HG03457 (cell line): Measurements from ENCODE around the gene RAD51B.
A peak's percentile ranks its signal among the peaks of the same experiment; 100 is the strongest.

Source experiments
- ATAC-seq: cut with Tn5 transposase; IDR thresholded peaks from one replicate; pipeline ENCODE4 v1.9.1; 2021; ENCODE audit warnings: moderate number of reproducible peaks; ENCODE audit not compliant: unreplicated experiment

The RAD51B gene

DNA sequence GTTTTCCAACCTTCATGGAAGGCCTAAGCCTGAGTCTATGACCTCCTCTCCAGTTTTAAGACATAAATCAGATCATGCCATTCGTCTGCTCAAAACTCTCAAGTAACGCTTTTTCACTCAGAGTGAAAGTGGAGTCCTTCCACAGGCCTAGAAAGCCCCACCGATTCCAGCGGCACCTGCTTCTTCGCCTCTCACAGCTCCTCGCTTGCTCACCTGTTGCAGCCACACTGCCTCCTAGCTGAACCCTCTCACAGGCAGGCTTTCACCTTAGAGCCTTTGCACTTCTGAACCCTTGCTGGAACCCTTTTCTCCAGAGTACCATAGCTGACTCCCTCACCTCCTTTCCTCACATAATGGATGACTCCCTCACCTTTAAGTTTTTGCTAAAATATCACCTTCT lies 672.2 kb downstream of the RAD51B start:
- ATAC-seq: no peak

DNA sequence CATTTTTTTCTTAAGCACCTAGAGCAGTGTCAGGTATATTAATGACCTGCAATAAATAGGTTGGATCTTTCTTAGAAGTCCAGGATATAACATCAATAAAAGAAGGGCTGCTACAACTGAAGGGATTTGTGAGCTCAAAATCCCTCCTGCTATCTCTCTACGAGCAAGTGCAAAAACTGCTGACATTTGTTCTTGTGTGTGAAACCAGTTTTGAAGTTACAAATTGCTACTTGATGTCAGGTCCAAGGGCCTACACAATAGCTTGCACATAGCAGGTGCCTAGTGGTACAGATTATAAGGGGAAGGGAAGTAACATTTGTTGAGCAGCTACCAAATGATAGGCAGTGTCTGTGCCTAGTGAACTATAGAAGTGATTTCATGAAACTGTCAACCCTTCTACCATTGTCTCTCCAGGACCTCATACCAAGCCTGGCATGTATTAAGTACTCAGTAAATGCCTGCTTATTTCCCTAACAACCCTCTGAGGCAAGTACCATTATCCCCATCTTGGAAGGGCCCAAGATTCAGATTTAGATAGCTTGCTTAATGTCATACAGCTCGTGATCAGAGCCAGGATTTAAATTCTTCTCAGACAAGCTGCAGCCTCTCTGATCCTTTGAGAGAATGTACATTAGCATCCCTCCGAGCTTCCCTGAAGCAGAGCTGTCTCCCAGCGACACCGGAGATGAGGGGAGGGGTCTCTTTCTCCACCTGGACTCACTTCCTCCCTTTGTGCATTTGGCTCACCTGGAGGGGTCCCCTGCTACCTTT lies 673.0 kb downstream of the RAD51B start:
- no peak for ATAC-seq

DNA sequence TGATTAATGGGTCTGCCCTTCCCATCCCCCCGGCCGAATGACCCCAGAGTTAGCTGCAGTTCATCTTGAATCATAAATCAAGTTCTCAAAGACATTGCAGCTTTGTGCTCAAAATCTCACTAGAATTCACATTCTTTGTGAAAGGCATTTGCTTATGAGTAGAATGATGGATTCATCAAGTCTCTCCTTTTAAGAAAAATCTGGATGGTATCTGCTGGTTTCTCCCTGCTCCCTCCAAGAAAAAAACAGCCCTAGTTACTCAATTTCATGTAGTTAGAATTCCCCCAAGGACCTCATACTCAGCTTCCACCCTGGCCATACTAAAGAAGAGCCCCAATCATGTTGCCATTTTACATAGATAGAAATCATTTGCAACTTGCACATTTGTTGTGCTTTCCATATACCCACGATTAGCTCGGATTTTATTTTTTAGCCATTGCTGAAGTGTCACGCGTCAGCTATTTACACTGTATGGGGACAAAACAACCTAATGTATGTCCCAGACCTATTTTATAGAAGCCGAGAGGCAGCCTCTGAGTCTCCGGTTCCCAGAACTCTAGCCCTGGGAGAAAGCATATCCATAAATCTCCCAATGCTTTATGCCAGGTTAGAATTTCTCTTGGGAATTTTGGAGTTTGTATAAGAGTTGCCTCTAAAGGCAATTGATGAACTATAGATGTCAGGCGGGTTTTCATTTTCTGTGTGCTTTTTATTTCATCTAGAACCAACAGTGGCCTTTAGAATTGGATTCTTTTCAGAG lies 673.8 kb downstream of the RAD51B start:
- no peak for ATAC-seq

DNA sequence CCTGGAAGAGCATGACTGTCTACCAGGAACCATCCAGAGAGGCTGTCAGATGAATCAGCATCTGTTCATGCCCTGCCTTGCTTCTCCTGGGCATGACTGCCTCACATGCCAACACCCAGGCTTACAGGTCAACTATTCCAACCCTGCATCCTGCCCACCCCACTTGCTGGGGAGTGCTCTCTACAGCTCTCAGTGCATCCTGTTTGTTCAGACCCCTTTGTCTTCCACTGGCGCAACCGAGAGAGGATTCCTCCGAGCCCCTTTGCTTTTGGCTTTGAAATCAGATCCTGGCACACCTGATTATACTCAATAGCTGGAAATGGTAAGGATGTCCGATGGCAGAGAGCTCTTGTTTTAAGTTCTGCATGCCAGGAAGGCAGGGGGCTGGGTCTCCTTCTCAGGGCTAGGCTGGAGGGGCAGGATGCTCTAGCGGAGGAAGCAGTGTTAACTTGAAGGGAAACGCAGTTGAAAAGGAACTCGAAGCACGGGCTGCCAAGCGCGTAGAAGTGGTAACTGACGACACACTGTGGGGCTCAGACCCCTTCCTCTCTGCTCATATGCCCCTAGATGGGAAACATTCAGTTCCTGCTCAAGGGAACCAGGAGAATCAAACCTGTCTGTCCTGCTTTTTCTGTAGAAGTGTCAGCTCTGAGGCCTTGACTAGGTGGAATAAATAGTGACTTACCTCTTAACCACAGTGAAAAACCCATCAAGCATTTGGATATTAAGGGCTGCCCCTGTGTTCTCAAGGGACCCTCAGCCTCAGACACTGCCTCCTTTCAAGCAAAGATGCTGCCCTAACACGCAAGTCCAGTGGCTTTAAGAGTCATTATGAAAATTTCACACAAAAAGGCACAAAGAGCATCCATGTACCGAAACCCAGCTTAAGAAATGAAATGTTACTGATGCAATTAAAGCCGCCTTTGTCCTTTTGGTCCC lies 675.8 kb downstream of the RAD51B start:
- no peak for ATAC-seq

DNA sequence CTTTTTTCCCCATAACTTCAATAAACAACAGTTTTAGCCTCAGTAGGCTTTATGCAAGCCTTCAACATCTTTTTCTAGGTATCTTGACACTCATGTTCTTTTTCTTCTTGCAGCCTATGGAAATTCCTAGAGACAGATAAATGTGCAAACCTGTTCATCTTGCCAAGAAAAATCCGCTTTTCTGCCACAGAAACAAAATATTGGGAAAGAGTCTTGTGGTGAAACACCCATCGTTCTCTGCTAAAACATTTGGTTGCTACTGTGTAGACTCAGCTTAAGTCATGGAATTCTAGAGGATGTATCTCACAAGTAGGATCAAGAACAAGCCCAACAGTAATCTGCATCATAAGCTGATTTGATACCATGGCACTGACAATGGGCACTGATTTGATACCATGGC lies 677.4 kb downstream of the RAD51B start:
- no peak for ATAC-seq

DNA sequence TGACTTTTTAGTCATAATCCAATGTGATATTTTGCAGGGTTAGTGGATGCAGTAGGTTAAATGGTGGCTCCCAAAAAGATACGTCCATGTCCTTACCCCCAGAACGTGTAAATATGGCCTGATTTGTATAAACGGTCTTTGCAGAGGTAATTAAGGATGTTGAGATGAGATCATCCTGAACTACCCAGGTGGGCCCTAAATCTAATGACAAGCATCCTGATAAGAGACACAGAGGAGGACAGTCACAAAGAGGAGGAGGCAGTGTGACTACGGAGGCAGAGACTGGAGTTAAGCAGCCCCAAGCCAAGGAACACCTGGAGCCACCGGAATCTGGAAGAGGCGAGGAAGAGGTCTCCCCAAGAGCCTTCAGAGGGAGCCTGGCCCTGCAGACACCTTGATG lies 679.9 kb downstream of the RAD51B start:
- ATAC-seq: no peak

DNA sequence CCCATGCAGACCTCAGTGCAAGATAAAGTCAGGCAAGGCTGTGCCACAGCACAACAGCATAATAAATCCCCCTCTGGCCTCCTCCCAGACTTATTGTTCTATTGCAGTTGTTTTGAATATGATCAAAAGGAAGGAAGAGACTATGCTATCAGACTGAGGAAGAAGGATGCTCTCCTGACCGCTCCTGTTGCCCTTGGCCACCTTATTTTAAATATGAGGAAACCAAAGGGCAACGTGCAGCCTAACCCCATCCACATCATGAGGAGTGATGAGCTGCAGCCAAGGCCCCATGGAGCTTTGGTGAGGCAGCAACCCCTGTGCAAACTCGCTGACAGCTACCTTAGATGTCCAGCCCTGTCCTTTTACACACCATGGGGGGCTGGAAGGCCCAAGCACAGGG lies 681.6 kb downstream of the RAD51B start:
- no peak for ATAC-seq

DNA sequence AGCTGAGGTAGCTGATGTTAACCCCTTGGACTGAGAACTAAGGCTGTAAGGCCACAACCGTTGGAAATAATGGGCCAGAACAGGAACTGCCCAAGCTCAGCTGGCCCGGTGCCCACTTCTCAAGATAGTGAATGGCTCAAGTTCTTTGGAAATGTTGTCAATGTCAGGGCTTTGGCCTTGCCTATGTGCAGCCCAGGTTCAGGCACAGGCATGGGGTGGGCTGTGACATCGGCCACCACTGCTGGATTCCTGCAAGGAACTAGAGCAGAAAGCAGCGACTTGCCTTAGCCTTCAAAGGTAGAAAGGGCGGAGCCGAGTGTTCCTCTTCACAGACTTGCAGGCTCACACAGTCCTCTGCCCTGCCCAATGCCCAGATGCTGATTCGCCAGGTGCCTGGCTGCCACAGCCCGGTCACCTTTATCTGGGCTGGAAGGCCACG lies 682.1 kb downstream of the RAD51B start:
- no peak for ATAC-seq

DNA sequence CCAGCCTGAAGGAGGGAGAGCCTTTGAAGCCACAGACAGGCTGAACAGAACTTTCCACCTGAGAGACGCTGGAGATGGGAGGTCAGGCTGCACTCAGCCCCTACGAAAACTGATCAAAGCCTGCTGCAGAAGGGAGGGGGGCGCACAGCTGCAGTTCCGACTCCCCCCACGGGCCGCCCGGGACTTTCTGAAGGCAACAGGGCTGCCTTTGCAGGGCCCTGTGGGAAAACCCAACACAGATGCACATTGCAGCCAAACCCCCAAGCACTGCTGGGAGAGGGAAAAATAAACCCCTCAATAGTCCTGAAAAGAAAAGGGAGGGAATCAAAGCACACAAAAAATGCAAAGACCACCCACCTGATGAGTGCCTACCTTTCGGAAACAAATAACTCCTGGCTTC lies 682.7 kb downstream of the RAD51B start:
- no peak for ATAC-seq

DNA sequence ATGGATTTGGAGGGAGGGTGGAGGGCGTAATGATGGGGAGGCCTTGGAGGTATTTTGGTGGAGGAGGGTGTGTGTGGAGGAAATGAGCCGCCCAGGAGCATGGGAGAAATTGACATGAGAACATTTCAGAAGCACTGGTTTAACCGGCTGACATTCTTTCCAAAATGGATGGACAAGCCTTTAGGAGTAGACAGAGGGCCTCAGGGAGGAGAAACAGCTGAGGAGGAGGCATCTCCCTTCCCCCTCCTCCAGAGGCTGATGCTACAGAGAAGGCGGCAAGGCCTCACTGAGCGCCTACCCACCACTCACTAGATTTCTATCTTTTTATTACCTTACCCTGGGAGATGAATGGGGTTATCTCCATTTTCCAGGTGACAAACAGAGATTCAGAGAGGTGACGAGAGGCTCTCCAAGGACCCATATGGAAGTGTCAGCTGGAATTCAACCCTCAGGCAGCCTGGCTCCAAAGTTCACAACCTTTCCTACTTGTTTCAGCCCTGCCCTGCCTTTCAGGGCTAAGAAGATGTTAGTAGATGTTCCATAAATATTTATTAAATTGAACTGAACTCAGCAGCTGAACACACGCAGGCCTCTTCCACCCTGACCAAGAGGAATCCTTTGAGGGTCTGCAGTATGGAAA lies 683.7 kb downstream of the RAD51B start:
- ATAC-seq: no peak

DNA sequence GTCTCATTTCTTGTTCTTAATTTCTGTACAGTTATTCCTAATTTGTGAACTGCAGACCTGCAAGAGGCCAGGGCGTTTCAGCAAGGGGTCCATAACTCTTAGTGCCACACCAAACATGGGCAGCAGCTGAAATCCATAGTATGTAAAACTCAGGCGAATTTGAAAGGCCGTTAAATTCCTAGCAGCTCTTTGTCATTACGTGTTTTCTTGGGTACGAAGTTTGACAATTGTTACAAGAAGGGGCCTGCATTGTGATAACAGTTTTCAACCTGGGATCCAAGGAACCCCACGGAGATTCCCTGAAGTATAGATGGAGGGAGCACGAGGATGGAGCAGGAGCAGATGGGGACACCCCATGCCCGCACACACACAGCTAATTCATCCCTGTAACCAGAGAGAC lies 685.3 kb downstream of the RAD51B start:
- no peak for ATAC-seq

DNA sequence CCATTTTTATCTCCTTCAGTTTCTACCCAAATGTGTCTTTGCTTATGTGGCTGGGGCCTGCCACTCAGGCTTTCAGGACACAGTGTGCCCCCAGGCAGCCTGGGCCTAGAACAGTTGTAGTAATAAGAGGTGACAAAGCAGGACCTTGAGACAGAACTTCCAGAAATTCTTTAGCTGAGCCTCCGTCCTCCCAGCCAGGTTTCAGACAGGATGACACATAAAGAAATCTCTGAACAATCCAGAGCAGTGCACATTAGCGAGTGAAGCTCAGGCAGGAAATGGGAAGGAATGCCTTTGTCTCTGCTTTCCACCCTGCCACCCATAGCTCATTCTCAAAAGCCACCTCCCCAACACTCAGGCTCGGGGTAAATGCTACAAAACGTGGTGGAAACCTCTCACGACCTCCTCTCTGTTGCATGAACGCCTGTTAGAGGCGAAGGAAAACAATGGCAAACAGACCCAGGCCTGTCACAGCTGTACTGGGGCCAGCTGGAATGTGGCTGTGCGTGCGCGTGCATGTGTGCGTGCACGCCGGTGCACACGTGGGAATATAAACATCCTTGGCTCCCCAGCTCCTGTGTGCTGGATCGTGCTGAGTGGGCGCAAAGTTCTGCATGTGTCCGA lies 686.6 kb downstream of the RAD51B start:
- no peak for ATAC-seq

DNA sequence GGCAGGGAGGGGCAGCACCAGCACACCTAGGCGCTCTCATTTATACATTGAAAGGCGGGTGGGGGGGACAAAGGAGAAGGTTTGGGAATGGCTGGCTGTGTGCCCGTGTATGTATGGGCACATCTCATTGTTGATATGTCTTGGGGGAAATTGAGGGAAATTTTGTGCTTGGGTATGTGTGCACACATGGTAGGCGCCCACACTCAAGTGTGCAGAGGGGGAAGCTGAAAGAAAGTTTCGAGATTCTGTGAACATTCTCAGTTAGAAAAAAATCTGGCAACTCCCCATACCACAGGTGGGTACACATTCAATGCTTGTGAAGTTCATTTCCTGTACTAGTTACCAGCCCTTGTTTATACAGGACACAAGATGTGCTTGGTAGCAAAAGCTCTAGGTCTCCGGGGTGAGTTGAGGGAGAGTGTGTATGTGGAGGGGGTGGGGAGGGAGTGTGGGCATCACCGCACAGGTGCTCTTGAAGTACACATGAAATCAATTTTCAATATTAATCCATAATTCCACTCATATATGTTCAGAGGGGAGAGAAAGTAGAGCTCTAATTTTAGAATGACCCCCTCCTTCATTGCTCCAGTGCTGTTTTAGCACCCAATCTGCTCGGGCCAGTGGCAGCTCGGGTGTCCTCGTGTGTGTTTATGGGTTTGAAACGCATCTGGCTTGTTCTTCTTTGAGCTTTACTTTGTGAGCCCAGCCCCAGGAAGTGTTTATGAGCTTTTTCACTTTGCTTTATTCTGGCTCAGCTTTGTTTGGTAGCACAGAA lies 687.3 kb downstream of the RAD51B start:
- ATAC-seq: peak; percentile 56

DNA sequence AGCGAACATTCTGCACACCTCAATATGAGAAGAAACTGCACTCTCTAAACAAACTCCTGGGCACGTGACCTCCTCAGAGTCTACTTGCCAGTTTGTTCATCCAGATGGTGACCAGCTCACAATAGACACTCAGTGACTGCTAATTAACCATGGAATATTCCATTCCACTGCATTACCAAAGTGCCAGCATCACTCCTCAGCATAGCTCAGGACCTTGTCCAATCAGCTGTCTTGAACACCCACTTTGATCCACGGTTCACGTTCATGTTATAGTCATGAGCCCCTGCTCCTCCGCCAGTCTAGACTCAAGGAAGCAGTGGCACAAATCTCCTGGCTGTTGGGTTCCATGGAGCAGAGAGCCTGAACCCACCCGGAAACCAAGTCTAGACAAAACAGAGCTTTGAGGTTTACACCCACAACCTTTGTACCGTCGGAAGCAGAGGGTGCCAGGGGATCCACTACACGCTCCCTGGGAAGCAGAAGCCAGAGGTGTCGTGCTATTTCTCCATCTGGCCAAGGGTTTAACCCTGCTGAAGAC lies 688.0 kb downstream of the RAD51B start:
- no peak for ATAC-seq

DNA sequence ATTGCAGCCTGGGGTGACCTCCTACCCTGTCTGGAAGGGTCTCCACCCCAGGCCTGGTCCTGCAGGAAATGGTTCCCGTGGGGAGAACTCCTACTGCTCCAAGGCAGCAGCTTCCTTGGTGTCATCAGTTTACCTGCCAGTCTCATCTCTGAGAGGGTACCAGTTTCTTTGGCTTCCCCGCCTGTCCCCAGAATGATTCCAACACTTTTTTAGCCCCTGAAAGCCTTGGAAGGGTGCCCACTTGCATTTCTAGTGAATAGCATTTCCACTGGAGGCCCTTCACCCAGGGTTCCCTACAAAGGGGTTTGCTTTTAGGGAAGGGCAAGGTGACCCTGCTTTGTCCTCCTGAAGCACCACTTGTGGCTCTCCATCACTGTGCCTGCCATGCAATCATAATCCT lies 689.0 kb downstream of the RAD51B start:
- no peak for ATAC-seq

DNA sequence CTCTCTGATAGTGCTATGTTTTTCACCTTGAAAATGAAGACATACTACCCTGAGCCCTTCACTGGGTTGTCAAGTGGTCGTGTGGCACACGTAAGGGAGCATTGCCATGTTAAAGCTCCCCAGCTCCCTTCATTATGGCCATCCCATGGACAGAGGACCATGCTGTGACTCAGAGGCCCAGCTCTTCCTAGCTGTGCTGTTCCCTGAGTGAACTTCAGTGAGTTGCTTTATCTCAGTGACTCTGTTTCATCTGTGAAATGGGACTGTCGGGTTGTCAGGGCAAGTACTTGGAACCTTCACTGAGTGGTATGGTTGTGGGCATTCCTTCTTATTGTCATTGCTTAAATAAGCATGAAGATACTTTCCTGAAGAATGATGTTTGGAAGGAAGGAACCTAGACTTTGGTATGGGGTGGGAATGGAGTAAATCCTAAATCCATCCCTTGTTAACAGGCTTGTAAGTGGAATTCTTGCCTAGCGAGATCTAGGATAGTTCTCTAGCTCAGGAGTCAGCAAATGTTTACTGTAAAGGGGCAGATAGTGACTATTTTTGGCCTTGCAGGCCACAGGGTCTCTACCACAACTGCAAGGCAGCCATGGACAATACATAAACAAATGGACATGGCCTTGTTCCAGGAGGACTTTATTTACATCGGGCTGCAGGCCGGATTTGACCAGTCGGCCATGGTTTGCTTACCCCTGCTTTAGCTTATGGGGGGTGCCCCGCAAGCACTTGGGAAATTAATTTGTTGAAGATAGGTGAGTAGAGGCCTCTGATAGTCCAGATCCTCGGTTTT lies 689.8 kb downstream of the RAD51B start:
- ATAC-seq: no peak

DNA sequence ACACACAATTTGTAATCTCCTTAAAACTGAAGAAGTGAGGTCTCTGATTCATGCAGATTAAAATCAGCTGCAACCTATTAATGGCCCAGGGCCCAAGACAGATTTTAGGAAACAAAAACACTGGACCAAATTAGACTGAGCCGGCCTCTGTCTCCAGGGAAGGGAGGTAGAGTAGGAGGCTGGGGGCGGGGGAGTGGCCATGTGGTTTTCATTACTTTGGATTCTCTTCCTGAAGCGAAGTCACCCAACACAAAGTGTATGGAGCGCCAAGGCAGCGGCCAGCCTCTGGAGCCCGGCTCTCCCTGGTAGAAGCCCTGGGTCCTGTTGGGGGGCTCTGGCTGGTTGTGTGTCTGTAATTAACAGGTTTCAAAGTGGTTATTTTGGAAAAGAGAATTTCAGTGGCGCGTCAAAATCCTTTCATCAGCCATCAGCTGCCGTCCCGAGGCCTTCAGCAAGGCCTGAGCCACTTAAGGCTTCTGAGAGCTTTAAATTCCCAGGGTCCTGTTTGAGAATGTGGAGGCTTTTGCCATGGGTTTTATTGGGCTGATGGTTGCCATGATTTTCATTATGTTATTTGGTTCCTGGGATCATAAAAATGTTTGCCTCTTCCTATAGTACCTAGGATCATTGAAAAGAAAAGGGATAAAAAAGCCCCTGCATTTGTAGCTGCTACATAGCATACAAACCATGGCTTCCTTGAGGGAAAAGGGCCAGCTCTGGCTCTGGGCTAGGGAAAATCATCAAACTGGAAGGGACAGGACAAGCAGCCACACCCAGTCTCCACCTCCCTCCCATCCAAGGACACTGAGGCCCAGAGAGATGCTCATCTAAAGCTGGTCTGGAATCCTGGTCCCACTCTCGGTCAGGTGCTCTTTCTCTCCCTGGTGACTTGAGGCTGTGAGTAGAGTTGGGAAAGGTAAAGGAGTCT lies 690.9 kb downstream of the RAD51B start:
- ATAC-seq: no peak
